ENCODE data around the gene SLC47A2. TPM values are rescaled to one million over a fixed set of nuclear protein-coding genes. Genes with fewer than 3 reads are reported as not detected.
A peak's percentile ranks its signal among the peaks of the same experiment; 100 is the strongest.

SLC47A2 gene
- total and polyA plus RNA-seq, 2 of the 13 experiments (the other 11 are each of a cell fraction or from before 2014, with no cell fraction given), result 0.04 TPM; not detected in 1

GRCh38 chr17:19660219-19660870, 56.0 kb downstream of the SLC47A2 start (continued):
- TF ChIP-seq KIAA2018 (CRISPR knock-in tag; IDR thresholded peaks at IDR 0.05; ENCODE audit: borderline replicate concordance) (no peak), ZBTB21 (CRISPR knock-in tag; IDR thresholded peaks at IDR 0.05) (no peak), ZNF446 (CRISPR knock-in tag; IDR thresholded peaks at IDR 0.05) (no peak), PHF5A (CRISPR knock-in tag; IDR thresholded peaks at IDR 0.05; ENCODE audit: low read depth, unreplicated experiment) (no peak), PRDM10 (CRISPR knock-in tag; IDR thresholded peaks at IDR 0.05; ENCODE audit: low read depth) (no peak; the same call in 1 of the 2 replicates), ZNF614 (CRISPR knock-in tag; IDR thresholded peaks at IDR 0.05; ENCODE audit: borderline replicate concordance) (peak; percentile 84), ZNF782 (CRISPR knock-in tag; IDR thresholded peaks at IDR 0.05; ENCODE audit: borderline replicate concordance) (no peak), ZFP90 (CRISPR knock-in tag; IDR thresholded peaks at IDR 0.05; ENCODE audit: borderline replicate concordance) (no peak), ZXDC (CRISPR knock-in tag; IDR thresholded peaks at IDR 0.05) (no peak), PAF1 (CRISPR knock-in tag; IDR thresholded peaks at IDR 0.05) (no peak), SOX5 (CRISPR knock-in tag; IDR thresholded peaks at IDR 0.05; ENCODE audit: borderline replicate concordance) (peak; percentile 90; the same call in 1 of the 2 replicates), GATAD1 (CRISPR knock-in tag; IDR thresholded peaks at IDR 0.05) (no peak), SNAPC5 (CRISPR knock-in tag; IDR thresholded peaks at IDR 0.05; ENCODE audit: borderline replicate concordance) (no peak)
